GM18870 (cell line): Measurements from ENCODE around the gene TOP3A.

Experiments
- ATAC-seq: cut with Tn5 transposase; IDR thresholded peaks from one replicate; pipeline ENCODE4 v1.9.1; 2021; ENCODE audit warnings: moderate library complexity; ENCODE audit not compliant: unreplicated experiment

Gene TOP3A

DNA sequence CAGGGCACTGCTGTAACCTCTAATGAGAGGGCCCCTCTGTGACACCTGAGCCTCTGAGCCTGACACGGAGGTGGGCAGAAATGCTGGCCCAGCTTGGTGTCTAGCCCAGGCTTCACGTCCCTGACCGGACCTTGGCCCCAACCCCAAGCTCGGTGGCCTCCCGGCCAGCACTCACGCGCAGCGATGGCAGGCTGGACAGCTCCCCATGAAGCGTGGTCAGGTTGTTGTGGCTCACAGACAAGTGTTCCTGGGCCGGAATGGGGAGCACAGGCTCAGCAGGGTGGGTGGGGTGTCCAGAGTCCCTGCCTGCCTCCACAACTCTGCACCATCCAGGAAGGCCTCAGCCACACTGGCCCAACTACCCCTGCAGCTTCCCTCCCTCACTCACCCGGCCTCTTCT, 58.4 kb downstream of the TOP3A start:
- no peak for ATAC-seq

GRCh38 chr17:18254888-18255649, 59.7 kb downstream of the TOP3A start:
- ATAC-seq = no peak

GRCh38 chr17:18253947-18254821, 60.6 kb downstream of the TOP3A start:
- ATAC-seq = no peak

- ATAC-seq = no peak
Measured at GRCh38 chr17:18253187-18253884, 61.5 kb downstream of the TOP3A start.

- no peak for ATAC-seq
Measured at GRCh38 chr17:18252160-18252559, 62.6 kb downstream of the TOP3A start.

- ATAC-seq = no peak
Measured at GRCh38 chr17:18251204-18251603, 63.6 kb downstream of the TOP3A start.

DNA sequence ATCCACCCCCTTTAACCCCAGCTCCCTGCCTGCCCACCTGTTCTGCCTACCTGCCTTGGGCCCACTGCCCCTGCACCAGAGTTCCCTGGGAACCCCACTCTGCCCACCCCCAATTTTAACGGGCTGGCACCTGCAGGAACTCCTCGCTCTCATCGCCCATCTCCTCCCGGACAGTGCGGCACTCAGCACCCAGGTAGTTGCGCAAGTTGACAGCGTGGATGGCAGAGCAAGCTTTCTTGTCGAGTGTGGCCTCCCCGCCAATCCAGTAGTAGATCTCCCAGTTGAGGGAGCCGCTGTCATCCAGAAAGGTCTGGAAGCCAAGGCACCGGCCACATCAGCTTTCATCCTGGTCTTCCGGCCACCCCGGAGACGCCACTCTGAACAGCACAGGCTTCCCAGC, 64.1 kb downstream of the TOP3A start:
- no peak for ATAC-seq

DNA sequence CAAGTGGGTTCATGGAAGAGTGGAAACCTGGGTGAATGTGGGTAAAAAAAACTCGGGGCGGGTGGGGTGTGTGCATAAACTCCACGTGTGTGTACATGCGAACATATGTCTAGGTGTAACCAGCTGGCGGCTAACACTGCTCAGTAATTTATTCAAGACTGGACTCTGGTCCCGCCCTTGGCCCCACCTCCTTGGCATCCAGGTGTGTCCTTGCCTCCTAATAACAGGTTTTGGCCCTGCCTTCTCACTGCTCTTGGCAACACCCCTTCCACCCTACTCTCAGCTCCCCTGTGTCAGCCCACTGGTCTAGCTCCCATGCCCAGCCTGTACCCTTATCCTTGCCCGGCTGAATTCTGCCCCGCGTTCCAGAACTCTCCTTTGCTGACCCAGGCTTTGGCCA, 64.5 kb downstream of the TOP3A start:
- no peak for ATAC-seq

GRCh38 chr17:18248811-18249210, 66.0 kb downstream of the TOP3A start:
- no peak for ATAC-seq

DNA sequence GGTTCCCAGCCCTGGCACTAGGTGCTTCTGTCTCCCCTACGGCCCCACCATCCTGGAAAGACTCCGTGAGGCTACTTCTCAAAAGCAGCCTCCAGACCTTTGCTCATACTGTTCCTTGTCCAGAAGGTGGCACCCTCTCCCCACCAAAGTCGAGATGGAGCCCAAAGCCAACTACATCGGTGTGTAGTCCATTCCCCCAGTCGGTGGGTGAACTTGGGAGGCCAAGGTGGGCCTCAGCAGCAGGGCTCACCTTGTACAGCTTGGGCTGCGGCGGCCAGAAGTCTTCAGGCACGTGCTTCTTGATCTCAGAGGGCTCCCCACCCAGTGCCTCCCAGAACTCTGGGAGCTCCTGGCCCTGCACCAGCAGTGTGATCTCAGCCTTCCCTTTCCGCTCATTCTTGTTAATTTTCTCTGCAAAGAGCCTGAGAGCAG, 66.5 kb downstream of the TOP3A start:
- no peak for ATAC-seq

DNA sequence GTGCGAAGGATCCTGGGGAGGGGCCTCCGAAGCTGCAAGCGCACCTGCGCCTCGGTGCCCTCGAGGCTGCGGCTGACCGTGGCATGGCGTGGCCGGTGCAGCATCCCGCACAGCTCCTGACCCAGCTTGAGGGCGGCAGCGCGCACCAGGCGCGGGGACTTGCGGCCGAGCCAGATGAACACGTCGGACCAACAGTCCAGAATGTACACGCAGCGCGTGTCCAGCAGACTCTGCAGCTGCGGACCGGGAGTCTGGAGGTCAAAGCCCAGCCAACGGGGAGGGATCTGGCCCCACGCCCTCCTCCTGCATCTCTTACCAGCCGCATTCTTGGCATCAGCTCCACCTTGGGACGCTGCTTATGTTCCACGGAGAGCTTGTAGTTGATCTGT, 67.2 kb downstream of the TOP3A start:
- no peak for ATAC-seq

DNA sequence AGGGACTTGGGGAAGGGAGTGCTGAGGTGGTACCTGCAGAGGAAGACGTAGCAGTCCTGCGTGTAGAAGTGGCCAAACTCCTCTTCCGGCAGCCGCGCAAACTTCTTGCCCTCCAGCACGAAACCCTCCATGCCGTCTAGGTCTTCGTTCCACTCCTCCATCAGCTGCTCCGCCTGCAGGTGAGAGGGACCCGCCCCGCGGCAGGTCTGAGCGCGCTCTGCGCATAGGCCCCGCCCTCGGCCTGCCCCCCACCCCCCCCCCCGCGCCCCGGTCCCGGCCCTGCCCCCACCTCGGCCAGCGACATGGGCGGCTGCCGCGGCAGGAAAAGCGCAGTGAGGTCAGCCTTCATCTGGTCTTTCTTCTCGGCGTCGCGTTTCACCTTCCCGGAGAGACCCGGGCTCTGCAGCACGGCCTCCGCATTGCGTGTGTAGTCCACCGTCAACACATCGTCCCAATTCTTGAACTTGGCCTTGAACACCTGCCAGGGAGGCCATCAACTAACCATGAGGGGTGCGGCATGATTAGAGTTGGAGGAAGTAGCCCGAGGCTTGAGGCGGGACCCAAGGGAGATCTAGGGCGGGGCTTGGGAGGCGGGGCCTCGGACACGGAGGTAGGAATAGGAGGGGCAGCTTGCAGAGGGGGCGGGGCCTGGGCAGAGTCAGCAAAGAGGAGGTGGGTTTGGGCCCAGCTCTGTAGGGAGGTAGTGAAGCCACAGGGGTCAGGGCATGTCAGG, 67.7 kb downstream of the TOP3A start:
- ATAC-seq = no peak

DNA sequence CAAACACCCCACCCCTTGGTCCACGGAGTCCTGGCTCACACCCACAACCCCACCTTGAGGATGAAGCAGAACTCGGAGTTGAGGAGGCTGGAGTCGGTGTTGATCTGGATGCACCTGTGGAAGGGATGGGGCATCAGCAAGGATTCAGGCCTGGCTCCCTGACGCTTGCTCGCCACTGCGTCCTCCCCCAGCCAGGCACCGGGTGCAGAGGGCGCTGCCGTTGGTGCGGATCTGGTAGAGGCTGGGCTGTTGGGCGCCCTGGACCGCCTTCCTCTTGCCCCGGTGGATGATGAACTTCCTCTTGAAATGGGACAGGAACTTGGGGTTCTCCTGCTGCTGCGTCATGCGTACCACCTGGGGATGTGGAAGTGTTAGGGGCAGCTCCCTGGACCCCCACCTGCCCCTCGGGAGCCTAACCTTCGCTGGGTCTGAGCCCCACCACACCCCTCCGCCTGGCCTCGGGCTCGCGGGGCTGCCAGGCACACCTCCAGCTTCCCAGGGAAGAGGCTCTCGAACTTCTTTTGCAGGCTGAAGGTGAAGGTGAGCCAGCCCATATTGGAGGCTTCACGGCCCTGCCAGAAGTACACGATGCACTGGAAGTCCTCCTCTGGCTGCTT, 68.6 kb downstream of the TOP3A start:
- no peak for ATAC-seq

- ATAC-seq = no peak
Measured at GRCh38 chr17:18245038-18245776, 69.6 kb downstream of the TOP3A start.

DNA sequence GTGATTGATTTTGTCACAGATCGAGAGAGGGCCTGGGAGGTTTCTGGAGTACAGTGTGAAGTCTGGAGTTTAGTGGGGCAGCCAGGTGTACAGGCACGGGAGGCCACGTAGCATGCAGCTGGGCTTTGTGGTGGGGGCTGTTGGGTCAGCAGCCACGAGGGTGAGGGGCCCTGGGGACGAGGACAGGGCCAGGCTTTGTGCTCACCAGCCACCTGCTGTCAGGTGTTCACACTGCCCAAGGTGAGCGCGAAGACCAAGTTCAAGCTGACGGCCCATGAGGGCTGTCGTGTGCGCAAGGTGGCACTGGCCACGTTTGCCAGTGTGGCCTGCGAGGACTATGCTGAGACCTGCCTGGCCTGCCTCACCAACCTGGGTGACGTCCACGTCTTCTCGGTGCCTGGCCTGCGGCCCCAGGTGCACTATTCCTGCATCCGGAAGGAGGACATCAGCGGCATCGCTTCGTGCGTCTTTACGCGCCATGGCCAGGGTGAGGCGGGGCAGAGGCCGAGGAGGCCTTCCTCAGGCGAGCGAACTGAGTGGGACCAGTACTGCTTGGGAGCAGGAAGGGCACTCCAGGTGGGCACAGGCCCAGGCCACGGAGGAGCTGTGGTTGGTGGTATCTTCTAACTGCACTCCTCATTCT, 73.4 kb downstream of the TOP3A start:
- ATAC-seq = no peak

DNA sequence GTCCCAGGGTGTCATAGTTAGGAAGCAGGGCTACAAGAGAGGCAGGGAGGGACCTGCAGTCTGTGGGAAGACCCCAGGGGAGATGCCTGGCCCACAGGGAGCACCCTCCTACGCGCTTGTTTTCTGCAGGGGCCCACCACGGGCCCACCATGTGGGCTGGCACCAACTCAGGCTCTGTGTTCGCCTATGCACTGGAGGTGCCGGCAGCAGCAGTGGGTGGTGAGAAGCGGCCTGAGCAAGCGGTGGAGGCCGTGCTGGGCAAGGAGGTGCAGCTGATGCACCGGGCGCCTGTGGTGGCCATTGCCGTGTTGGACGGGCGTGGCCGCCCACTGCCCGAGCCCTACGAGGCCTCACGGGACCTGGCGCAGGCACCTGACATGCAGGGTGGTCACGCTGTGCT, 74.3 kb downstream of the TOP3A start:
- ATAC-seq = no peak

DNA sequence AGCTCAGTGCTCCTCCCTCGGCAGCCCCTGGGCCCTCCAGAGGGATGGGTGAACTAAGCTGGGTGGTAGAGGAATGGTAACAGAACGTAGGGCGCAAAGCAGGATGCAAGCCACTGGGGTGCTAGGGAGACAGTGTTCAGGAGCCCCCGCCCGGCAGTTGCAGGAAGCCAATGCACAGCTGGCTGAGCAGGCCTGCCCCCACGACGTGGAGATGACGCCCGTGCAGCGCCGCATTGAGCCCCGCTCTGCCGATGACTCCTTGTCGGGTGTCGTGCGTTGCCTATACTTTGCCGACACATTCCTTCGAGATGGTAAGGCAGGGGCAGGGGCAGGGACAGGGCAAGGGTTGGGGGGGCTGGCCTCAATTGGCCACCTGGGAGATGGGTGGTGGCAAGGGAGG, 76.5 kb downstream of the TOP3A start:
- ATAC-seq = no peak

DNA sequence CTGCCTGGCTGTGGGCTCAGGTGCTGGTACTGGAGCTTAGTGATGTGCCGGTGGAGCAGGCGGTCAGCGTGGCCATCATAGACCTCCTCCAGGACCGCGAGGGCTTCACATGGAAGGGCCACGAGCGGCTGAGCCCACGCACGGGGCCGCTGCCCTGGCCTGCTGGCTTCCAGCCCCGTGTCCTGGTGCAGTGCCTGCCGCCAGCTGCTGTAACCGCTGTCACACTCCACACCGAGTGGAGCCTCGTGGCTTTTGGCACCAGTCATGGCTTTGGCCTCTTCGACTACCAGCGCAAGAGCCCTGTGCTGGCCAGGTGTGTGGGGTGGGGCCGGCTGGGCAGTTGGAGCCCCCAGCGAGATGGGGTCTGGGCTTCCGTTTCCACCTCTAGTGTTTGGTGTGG, 77.3 kb downstream of the TOP3A start:
- no peak for ATAC-seq

- ATAC-seq = no peak
Measured at GRCh38 chr17:18236494-18236893, 78.3 kb downstream of the TOP3A start.
